Natural killer cell (primary cell): ENCODE measurements around the gene HSF5. TPM values are rescaled to one million over a fixed set of nuclear protein-coding genes. Genes with fewer than 3 reads are reported as not detected.
A peak's percentile ranks its signal among the peaks of the same experiment; 100 is the strongest.

Experiments
- ATAC-seq, 3 donors: fragments of 150-1000 bp in 2 of 3; fragments of 200-7000 bp in 1 of 3; cut with Tn5 transposase; 1 replicate in 1 of 3; 2 replicates in 2 of 3; pipeline ENCODE4 v1.10.0; 2021; ENCODE audit warnings: mild to moderate bottlenecking in 2 of 3, moderate library complexity in 2 of 3
- DNase-seq, 2 donors: peaks; one replicate each; pipeline versions ENCODE4 v3.0.0 to v3.0.0-alpha.2; 2013 to 2021; ENCODE audit warnings: mixed read lengths in 1 of 2
- H3K27ac ChIP-seq: one replicate; pipeline ENCODE4 v1.5.1; 2013; ENCODE audit warnings: mild to moderate bottlenecking, low read length
- H3K27me3 ChIP-seq: one replicate; pipeline ENCODE4 v1.6.1; 2013; ENCODE audit warnings: low read length; ENCODE audit not compliant: control insufficient read depth, insufficient read depth
- H3K36me3 ChIP-seq: one replicate; pipeline ENCODE4 v1.6.1; 2013; ENCODE audit warnings: low read length; ENCODE audit not compliant: control insufficient read depth, insufficient read depth
- H3K4me1 ChIP-seq: one replicate; pipeline ENCODE4 v1.6.1; 2013; ENCODE audit warnings: low read length; ENCODE audit not compliant: control insufficient read depth, insufficient read depth
- H3K4me3 ChIP-seq: one replicate; pipeline ENCODE4 v1.5.1; 2013; ENCODE audit warnings: low read length
- H3K9me3 ChIP-seq: one replicate; pipeline ENCODE4 v1.6.1; 2013; ENCODE audit warnings: low read length; ENCODE audit not compliant: control insufficient read depth, insufficient read depth
- H3K27ac Mint-ChIP-seq, 2 donors: one replicate each; pipeline ENCODE4 v1.8.0; 2022; ENCODE audit warnings: mild to moderate bottlenecking in 2 of 2, mixed read lengths in 2 of 2, moderate library complexity in 1 of 2
- H3K27me3 Mint-ChIP-seq, 2 donors: one replicate each; pipeline ENCODE4 v1.8.0; 2022; ENCODE audit warnings: low read depth in 2 of 2, mixed read lengths in 2 of 2
- H3K36me3 Mint-ChIP-seq: one replicate; pipeline ENCODE4 v1.8.0; 2022; ENCODE audit warnings: mixed read lengths
- H3K4me1 Mint-ChIP-seq, 2 donors: one replicate each; pipeline ENCODE4 v1.8.0; 2022; ENCODE audit warnings: mixed read lengths in 2 of 2
- H3K4me3 Mint-ChIP-seq: one replicate; pipeline ENCODE4 v1.8.0; 2022; ENCODE audit warnings: mild to moderate bottlenecking, moderate library complexity, mixed read lengths
- H3K9me3 Mint-ChIP-seq, 2 donors: one replicate each; pipeline ENCODE4 v1.8.0; 2022; ENCODE audit warnings: mixed read lengths in 2 of 2
- CTCF ChIP-seq: fragments of 200-600 bp; IDR thresholded peaks from one replicate; pipeline ENCODE4 v1.8.0; 2022; ENCODE audit warnings: antibody characterized with exemption
- WGBS: methylation state at CpG from one replicate; pipeline ENCODE4 v1.1.7; 2013; ENCODE audit warnings: missing lambda C conversion rate; ENCODE audit not compliant: insufficient coverage; 5-methylcytosine and 5-hydroxymethylcytosine counted together
- intact Hi-C: fragments of 100-400 bp; cut with micrococcal nuclease; formaldehyde crosslinking; loops from one replicate; pipeline ENCODE4 v1.14.2; 2022
- total RNA-seq, 4 donors: library from RNA; stranded (reverse); fragments of 120-200 nt in 1 of 4; gene quantifications; one replicate each; pipeline versions ENCODE4 v1.2.3 to v1.2.4, GENCODE V29; 2013 to 2022

The HSF5 gene
- total RNA-seq, 3 donors from 2014 or later (not counting 1 experiment from before 2014, with no cell fraction given), result 0.45 to 1.00 (median 0.94) TPM

DNA sequence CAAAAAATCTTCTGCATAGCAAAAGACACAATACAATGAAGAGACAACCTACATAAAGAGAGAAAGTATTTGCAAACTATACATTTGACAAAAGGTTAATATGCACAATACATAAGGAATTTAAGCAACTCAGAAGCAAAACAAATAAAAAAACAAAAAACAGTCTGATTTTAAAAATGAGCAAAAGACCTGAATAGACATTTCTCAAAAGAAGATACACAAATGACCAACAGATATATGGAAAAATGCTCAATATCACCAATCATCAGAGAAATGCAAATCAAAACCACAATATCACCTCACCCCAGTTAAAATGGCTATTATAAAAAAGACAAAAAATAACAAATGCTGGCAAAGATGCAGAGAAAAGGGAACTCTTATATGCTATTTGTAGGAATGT, 32.7 kb downstream of the HSF5 start:
- no peaks in the 10 kb centered on the region for H3K4me1 Mint-ChIP-seq
- Histone ChIP-seq H3K27ac (no peak overlapping the region), H3K27me3 (no peaks in the 10 kb centered on the region), H3K9me3 (no peaks in the 10 kb centered on the region), H3K4me1 (no peaks in the 10 kb centered on the region), H3K36me3 (no peaks in the 10 kb centered on the region), H3K4me3 (no peak overlapping the region)
- DNase-seq, result no peak
- H3K36me3 Mint-ChIP-seq, result no peaks in the 10 kb centered on the region
- TF ChIP-seq CTCF, result no peak
- H3K27ac Mint-ChIP-seq, result no peak overlapping the region
- no peaks in the 10 kb centered on the region for H3K9me3 Mint-ChIP-seq
- intact Hi-C loops, result no loop called here
- H3K4me3 Mint-ChIP-seq, result no peak overlapping the region
- no peak for ATAC-seq
- H3K27me3 Mint-ChIP-seq, result no peaks in the 10 kb centered on the region

DNA sequence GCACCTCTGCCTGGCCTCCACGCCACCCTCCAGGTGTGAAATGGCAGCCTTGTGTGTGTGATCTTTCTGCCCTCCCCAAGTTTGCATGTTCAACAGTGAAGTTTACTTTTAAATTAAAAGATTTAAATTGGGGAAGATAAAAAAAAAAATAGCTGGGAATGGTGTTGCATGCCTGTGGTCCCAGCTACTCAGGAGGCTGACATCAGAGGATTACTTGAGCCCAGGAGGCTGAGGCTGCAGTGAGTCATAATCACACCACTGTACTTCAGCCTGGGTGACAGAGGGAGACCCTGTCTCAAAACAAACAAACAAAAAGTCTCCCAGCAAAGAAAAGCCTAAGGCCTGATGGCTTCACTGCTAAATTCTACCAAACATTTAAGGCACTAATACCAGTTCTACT, 35.5 kb downstream of the HSF5 start:
- Mint-ChIP-seq H3K36me3 (no peaks in the 10 kb centered on the region), H3K9me3 (no peaks in the 10 kb centered on the region), H3K4me3 (no peak overlapping the region), H3K4me1 (no peaks in the 10 kb centered on the region), H3K27ac (no peak overlapping the region), H3K27me3 (no peaks in the 10 kb centered on the region)
- 100% methylated on average over 1 of the region's 1 CpG for WGBS
- H3K4me1 ChIP-seq, result no peaks in the 10 kb centered on the region
- no peaks in the 10 kb centered on the region for H3K36me3 ChIP-seq
- no peak overlapping the region for H3K27ac ChIP-seq
- H3K4me3 ChIP-seq, result no peak overlapping the region
- no peaks in the 10 kb centered on the region for H3K27me3 ChIP-seq
- intact Hi-C loops, result no loop called here
- DNase-seq, result no peak
- no peak for ATAC-seq
- H3K9me3 ChIP-seq, result no peaks in the 10 kb centered on the region
- no peak for TF ChIP-seq CTCF

DNA sequence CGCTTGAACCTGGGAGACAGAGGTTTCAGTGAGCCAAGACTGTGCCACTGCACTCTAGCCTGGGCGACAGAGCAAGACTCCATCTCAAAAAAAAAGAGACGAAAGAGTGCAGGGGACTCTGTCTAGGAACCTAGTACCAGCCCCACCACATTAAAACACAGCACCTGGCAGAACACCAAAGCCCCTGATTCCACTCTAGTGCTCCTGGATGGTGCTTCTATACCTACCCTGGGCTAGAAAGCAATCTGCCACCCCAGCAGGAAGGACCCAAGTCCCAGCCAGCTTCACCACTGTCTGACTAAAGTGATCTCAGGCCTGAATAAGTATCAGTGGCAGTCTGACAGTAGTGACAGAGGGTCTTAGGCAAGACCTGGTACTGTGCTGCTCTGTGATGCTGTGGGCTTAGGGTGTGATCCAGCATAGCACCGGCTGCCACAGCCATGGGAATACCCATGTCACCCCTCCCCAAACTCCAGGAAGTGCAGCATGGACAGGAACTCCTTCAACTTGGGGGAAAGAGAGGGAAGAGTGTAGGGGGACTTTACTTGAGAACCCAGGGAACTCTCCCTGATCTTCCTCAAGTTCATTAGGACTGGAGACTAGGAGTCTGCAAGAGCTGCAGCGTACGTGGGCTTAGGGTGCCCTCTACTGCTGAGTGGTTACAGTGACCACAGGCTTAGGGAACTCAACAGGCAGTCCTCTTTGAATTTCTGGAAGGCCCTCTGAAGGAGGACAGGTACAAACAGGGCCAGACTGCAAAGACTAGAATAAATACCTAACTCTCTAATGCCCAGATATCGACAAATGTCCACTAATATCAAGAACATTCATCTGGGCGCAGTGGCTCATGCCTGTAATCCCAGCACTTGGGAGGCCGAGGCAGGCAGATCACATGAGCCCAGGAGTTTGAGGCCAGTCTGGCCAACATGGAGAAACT, 40.9 kb downstream of the HSF5 start:
- H3K4me1 Mint-ChIP-seq, result peaks cover 5% of the 10 kb centered on the region in 2 donors
- no peaks in the 10 kb centered on the region for H3K9me3 ChIP-seq
- no peaks in the 10 kb centered on the region for H3K36me3 Mint-ChIP-seq
- H3K27me3 Mint-ChIP-seq, result no peaks in the 10 kb centered on the region
- intact Hi-C loops, result loop anchor here (1.0 to 5.0 kb wide), 3 partner anchors 130 to 200 kb away; no protein-coding TSS in a partner anchor
- H3K27ac ChIP-seq, result no peak overlapping the region
- peak; percentile 56 to 80 for DNase-seq
- no peaks in the 10 kb centered on the region for H3K4me1 ChIP-seq
- H3K4me3 ChIP-seq, result no peak overlapping the region
- H3K4me3 Mint-ChIP-seq, result no peak overlapping the region
- peak; percentile 77 for TF ChIP-seq CTCF
- no peaks in the 10 kb centered on the region for H3K36me3 ChIP-seq
- no peaks in the 10 kb centered on the region for H3K27me3 ChIP-seq
- H3K27ac Mint-ChIP-seq, result no peak overlapping the region
- peak; percentile 77 to 94 (median 89) for ATAC-seq
- no peaks in the 10 kb centered on the region for H3K9me3 Mint-ChIP-seq
- 90% methylated on average over 8 of the region's 9 CpGs for WGBS
